GM23338 (cell line): ENCODE data around the gene ALCAM.

Experiments used
- CREB1 ChIP-seq: fragments of 250-450 bp; sonication (Bioruptor Pico); IDR thresholded peaks from 2 replicates; pipeline ENCODE4 v1.5.0; 2020; ENCODE audit warnings: low read depth, mild to moderate bottlenecking, moderate library complexity
- ETS1 ChIP-seq: IDR thresholded peaks from 2 replicates; pipeline ENCODE4 v1.6.1; 2016; ENCODE audit warnings: antibody characterized with exemption
- EZH2 ChIP-seq: fragments of 200-600 bp; sonication (generic); IDR thresholded peaks from one replicate; pipeline ENCODE4 v1.8.0; 2017; ENCODE audit warnings: antibody characterized with exemption, mild to moderate bottlenecking, low read depth; ENCODE audit not compliant: unreplicated experiment
- POLR2AphosphoS5 ChIP-seq: IDR thresholded peaks from 2 replicates; pipeline ENCODE4 v1.6.1; 2016; ENCODE audit warnings: antibody characterized with exemption, low read depth
- TF ChIP-seq, protein P1 (sequence below), 2 experiments: fragments of 200-600 bp in 1 of 2; sonication (generic) in 1 of 2; conservative IDR thresholded peaks; 2 replicates each; pipeline versions ENCODE4 v1.5.1 to v1.6.1; 2016 to 2017; ENCODE audit warnings: antibody characterized with exemption in 2 of 2, low read depth in 2 of 2, mild to moderate bottlenecking in 2 of 2, moderate library complexity in 1 of 2
- TF ChIP-seq, protein P2 (sequence below): IDR thresholded peaks from one replicate; pipeline ENCODE4 v1.6.1; 2018; ENCODE audit warnings: antibody characterized with exemption; ENCODE audit not compliant: unreplicated experiment

DNA sequence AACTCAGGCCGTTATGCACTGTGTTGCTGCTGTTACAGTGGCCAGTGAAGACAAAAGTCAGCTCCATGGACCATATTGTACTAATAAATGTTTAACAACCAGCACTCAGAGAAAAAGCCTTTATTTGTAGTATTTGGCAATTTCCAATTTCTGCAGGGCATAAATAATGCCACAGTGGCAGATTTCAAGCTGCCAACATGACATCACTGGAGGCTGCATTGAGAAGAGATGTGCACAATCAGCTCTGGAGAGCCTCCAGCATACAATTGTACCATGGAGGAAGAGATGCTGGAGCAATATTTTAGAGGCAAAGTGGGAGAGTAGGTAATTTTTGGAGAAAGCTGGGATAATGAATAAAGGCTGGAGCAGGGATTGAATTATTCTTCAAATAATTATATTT lies 9.7 kb upstream of the ALCAM start:
- TF ChIP-seq, protein P1, sequence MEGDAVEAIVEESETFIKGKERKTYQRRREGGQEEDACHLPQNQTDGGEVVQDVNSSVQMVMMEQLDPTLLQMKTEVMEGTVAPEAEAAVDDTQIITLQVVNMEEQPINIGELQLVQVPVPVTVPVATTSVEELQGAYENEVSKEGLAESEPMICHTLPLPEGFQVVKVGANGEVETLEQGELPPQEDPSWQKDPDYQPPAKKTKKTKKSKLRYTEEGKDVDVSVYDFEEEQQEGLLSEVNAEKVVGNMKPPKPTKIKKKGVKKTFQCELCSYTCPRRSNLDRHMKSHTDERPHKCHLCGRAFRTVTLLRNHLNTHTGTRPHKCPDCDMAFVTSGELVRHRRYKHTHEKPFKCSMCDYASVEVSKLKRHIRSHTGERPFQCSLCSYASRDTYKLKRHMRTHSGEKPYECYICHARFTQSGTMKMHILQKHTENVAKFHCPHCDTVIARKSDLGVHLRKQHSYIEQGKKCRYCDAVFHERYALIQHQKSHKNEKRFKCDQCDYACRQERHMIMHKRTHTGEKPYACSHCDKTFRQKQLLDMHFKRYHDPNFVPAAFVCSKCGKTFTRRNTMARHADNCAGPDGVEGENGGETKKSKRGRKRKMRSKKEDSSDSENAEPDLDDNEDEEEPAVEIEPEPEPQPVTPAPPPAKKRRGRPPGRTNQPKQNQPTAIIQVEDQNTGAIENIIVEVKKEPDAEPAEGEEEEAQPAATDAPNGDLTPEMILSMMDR (conservative IDR thresholded peaks at IDR 0.05; ENCODE audit: low read depth in 2 of 2): no peak
- no peak for TF ChIP-seq EZH2
- TF ChIP-seq POLR2AphosphoS5: no peak
- no peak for TF ChIP-seq CREB1 (CRISPR knock-in tag)
- TF ChIP-seq, protein P2, sequence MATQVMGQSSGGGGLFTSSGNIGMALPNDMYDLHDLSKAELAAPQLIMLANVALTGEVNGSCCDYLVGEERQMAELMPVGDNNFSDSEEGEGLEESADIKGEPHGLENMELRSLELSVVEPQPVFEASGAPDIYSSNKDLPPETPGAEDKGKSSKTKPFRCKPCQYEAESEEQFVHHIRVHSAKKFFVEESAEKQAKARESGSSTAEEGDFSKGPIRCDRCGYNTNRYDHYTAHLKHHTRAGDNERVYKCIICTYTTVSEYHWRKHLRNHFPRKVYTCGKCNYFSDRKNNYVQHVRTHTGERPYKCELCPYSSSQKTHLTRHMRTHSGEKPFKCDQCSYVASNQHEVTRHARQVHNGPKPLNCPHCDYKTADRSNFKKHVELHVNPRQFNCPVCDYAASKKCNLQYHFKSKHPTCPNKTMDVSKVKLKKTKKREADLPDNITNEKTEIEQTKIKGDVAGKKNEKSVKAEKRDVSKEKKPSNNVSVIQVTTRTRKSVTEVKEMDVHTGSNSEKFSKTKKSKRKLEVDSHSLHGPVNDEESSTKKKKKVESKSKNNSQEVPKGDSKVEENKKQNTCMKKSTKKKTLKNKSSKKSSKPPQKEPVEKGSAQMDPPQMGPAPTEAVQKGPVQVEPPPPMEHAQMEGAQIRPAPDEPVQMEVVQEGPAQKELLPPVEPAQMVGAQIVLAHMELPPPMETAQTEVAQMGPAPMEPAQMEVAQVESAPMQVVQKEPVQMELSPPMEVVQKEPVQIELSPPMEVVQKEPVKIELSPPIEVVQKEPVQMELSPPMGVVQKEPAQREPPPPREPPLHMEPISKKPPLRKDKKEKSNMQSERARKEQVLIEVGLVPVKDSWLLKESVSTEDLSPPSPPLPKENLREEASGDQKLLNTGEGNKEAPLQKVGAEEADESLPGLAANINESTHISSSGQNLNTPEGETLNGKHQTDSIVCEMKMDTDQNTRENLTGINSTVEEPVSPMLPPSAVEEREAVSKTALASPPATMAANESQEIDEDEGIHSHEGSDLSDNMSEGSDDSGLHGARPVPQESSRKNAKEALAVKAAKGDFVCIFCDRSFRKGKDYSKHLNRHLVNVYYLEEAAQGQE: no peak
- TF ChIP-seq ETS1: no peak
